ENCODE results near the gene ZMYND8.
A peak's percentile ranks its signal among the peaks of the same experiment; 100 is the strongest.

DNA sequence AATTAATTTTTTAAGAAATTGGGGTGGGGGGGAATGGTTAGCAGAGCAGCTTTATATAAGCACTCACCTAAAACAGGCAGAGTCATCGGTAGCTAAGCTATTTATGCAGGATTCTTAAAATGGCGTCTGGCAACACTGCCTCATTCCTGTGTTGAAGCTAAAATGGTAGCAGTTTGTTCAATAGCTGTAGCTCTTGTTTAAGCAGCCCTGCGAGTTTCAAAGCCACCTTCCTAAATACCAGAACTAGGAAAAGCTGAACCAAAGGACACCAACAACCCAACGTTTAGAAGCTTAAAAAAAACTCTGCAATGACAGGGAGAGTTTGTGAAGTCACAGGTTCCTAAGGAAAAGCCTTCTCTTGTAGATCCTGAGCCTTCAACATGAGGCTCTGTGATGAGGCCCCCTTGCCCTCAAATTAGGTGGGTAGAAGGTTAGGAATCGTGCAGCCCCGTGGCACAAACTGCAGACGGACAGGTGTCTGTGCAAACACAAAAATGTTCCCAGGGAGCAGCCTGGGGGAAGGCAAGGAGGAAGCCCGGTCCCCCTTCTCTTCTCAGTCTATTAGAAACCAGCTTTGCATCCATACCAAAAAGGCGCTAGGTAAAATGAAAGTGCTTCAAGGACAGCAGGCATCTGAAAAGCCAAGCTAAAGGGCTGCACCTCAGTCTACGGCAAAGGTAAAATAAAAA, 4.7 kb downstream of the ZMYND8 start:
- peak in 1 of 2 donors; percentile 0 for TF ChIP-seq POLR2A (IDR thresholded peaks at IDR 0.05)
- TF ChIP-seq EP300 (IDR thresholded peaks at IDR 0.05), result no peak
- no peak for TF ChIP-seq POLR2AphosphoS5 (IDR thresholded peaks at IDR 0.05)
